ENCODE measurements around the gene P4HA1. TPM values are rescaled to one million over a fixed set of nuclear protein-coding genes. Genes with fewer than 3 reads are reported as not detected.
"Not testable (repeated sequence)": the region's sequence is repeated elsewhere in the genome, so short reads cannot be mapped to it uniquely, and the experiment has no call there.

The P4HA1 gene
- total RNA-seq, 2 experiments from 2014 or later = 30.9 to 31.2 TPM

GRCh38 chr10:73036285-73036684 lies 60.4 kb downstream of the P4HA1 start:
- H3K4me1 Mint-ChIP-seq (ENCODE audit: low read depth); DNase-seq; H3K9me3 Mint-ChIP-seq; H3K4me3 Mint-ChIP-seq; intact Hi-C loops (cut with micrococcal nuclease); H3K27me3 Mint-ChIP-seq; CTCF ChIA-PET; H3K27ac Mint-ChIP-seq; POLR2A ChIA-PET: not testable (repeated sequence)
- peaks cover 12% of the 10 kb centered on the region for H3K36me3 Mint-ChIP-seq

GRCh38 chr10:73032536-73032935 lies 64.1 kb downstream of the P4HA1 start:
- no peaks in the 10 kb centered on the region for H3K9me3 Mint-ChIP-seq
- POLR2A ChIA-PET = no interaction called here
- peaks cover 21% of the 10 kb centered on the region for H3K36me3 Mint-ChIP-seq
- no peaks in the 10 kb centered on the region for H3K4me1 Mint-ChIP-seq (ENCODE audit: low read depth)
- CTCF ChIA-PET = no interaction called here
- no peak overlapping the region for H3K27ac Mint-ChIP-seq
- no peaks in the 10 kb centered on the region for H3K27me3 Mint-ChIP-seq
- DNase-seq = no peak
- H3K4me3 Mint-ChIP-seq = no peak overlapping the region
- intact Hi-C loops (cut with micrococcal nuclease) = no loop called here

- Mint-ChIP-seq H3K36me3 (peaks cover 47% of the 10 kb centered on the region), H3K4me1 (ENCODE audit: low read depth) (peaks cover 24% of the 10 kb centered on the region)
- intact Hi-C loops (cut with micrococcal nuclease); POLR2A ChIA-PET; DNase-seq; H3K27me3 Mint-ChIP-seq; CTCF ChIA-PET; H3K9me3 Mint-ChIP-seq; H3K27ac Mint-ChIP-seq; H3K4me3 Mint-ChIP-seq: not testable (repeated sequence)
Measured at GRCh38 chr10:73026623-73027022, 70.0 kb downstream of the P4HA1 start.

- H3K27me3 Mint-ChIP-seq; POLR2A ChIA-PET; CTCF ChIA-PET; H3K27ac Mint-ChIP-seq; intact Hi-C loops (cut with micrococcal nuclease); H3K9me3 Mint-ChIP-seq; DNase-seq; H3K4me3 Mint-ChIP-seq: not testable (repeated sequence)
- peaks cover 39% of the 10 kb centered on the region for H3K4me1 Mint-ChIP-seq (ENCODE audit: low read depth)
- peaks cover 50% of the 10 kb centered on the region for H3K36me3 Mint-ChIP-seq
Measured at GRCh38 chr10:73023455-73024070, 73.1 kb downstream of the P4HA1 start.

- H3K4me3 Mint-ChIP-seq; POLR2A ChIA-PET; H3K27ac Mint-ChIP-seq; H3K27me3 Mint-ChIP-seq; intact Hi-C loops (cut with micrococcal nuclease); H3K9me3 Mint-ChIP-seq: not testable (repeated sequence)
- peak; percentile 13 for DNase-seq
- H3K4me1 Mint-ChIP-seq (ENCODE audit: low read depth) = peaks cover 39% of the 10 kb centered on the region
- peaks cover 49% of the 10 kb centered on the region for H3K36me3 Mint-ChIP-seq
- CTCF ChIA-PET = interaction anchor here (0.8 kb wide), 1 partner anchor 974 kb away, joined by 3 read pairs; no protein-coding TSS in a partner anchor
Measured at GRCh38 chr10:73022961-73023360, 73.7 kb downstream of the P4HA1 start.

DNA sequence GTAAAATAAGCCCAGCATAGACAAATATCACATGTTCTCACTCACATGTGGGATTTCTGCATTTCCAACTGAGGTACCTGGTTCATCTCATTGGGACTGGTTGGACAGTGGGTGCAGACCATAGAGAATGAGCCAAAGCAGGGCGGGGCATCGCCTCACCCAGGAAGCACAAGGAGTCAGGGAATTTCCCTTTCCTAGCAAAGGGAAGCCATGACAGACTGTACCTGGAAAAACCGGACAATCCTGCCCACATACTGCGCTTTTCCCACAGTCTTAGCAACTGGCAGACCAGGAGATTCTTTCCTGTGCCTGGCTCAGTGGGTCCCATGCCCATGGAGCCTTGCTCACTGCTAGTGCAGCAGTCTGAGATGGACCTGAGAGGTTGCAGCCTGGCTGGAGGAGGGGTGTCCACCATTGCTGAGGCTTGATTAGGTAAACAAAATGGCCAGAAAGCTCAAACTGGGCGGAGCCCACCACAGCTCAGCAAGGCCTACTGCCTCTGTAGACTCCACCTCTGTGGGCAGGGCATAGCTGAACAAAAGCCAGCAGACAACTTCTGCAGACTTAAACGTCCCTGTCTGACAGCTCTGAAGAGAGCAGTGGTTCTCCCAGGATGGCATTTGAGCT lies 75.0 kb downstream of the P4HA1 start:
- H3K27ac Mint-ChIP-seq; CTCF ChIA-PET; POLR2A ChIA-PET; DNase-seq; H3K9me3 Mint-ChIP-seq; H3K4me3 Mint-ChIP-seq; H3K27me3 Mint-ChIP-seq; intact Hi-C loops (cut with micrococcal nuclease): not testable (repeated sequence)
- Mint-ChIP-seq H3K4me1 (ENCODE audit: low read depth) (peaks cover 39% of the 10 kb centered on the region), H3K36me3 (peaks cover 38% of the 10 kb centered on the region)

- intact Hi-C loops (cut with micrococcal nuclease) = no loop called here
- Mint-ChIP-seq H3K36me3 (peaks cover 34% of the 10 kb centered on the region), H3K4me1 (ENCODE audit: low read depth) (peaks cover 39% of the 10 kb centered on the region)
Measured at GRCh38 chr10:73021050-73021449, 75.6 kb downstream of the P4HA1 start.

DNA sequence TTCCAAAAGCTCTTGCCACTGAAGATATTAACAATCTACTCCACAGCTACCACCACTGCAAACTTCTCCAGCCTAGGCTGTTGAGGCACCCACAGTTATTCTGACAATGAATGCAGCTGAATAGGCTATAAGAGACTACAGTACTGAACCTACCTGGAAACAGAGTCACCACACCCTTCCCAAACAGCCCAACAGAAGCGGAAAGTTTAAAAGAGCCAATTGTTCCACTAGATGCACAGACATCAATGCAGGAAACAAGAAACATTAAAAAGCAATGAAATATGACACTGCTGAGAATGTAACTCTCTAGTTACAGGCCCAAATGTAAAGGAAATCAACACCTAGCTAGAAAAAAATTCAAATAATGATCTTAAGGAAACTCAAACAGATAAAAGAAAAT lies 77.6 kb downstream of the P4HA1 start:
- ChIA-PET CTCF (interaction anchor here (0.6 to 1.1 kb wide), 2 partner anchors 69 to 78 kb away, joined by 3 read pairs; partner anchors contain the start of gene P4HA1), POLR2A (no interaction called here)
- Mint-ChIP-seq H3K36me3 (peaks cover 27% of the 10 kb centered on the region), H3K27me3 (no peaks in the 10 kb centered on the region), H3K9me3 (no peaks in the 10 kb centered on the region), H3K4me1 (ENCODE audit: low read depth) (peaks cover 32% of the 10 kb centered on the region), H3K4me3 (no peak overlapping the region), H3K27ac (no peak overlapping the region)
- no peak for DNase-seq
- intact Hi-C loops (cut with micrococcal nuclease) = no loop called here

More at GRCh38 chr10:73021050-73021449, 75.6 kb downstream of the P4HA1 start:
- Mint-ChIP-seq H3K4me3 (no peak overlapping the region), H3K27ac (no peak overlapping the region), H3K9me3 (no peaks in the 10 kb centered on the region), H3K27me3 (no peaks in the 10 kb centered on the region)
- ChIA-PET POLR2A (no interaction called here), CTCF (no interaction called here)
- no peak for DNase-seq

DNA sequence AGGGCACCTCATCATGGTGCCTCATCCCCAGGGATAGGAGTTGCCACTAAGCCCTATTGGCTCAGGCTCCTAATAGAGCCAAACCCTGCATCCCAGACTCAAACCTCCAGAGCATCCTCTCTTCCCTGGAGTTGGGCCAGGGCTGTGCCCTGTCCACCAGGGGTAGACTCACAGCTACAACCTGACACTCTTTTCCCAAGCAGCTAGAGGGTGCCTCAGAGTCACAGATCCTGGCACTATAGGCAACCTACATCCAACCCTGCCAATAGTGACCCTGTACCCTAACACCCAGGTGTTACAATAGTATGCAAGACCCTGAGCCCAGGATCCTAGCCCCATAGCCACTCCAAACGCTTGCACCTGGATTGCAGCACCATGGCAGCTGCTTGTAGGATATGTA lies 78.0 kb downstream of the P4HA1 start:
- peaks cover 30% of the 10 kb centered on the region for H3K4me1 Mint-ChIP-seq (ENCODE audit: low read depth)
- H3K9me3 Mint-ChIP-seq = no peaks in the 10 kb centered on the region
- DNase-seq = no peak
- CTCF ChIA-PET = interaction anchor here (0.6 kb wide), 1 partner anchor 69 kb away, joined by 3 read pairs; no protein-coding TSS in a partner anchor
- intact Hi-C loops (cut with micrococcal nuclease) = no loop called here
- H3K27ac Mint-ChIP-seq = no peak overlapping the region
- POLR2A ChIA-PET = no interaction called here
- peaks cover 29% of the 10 kb centered on the region for H3K36me3 Mint-ChIP-seq
- H3K4me3 Mint-ChIP-seq = no peak overlapping the region
- H3K27me3 Mint-ChIP-seq = no peaks in the 10 kb centered on the region

DNA sequence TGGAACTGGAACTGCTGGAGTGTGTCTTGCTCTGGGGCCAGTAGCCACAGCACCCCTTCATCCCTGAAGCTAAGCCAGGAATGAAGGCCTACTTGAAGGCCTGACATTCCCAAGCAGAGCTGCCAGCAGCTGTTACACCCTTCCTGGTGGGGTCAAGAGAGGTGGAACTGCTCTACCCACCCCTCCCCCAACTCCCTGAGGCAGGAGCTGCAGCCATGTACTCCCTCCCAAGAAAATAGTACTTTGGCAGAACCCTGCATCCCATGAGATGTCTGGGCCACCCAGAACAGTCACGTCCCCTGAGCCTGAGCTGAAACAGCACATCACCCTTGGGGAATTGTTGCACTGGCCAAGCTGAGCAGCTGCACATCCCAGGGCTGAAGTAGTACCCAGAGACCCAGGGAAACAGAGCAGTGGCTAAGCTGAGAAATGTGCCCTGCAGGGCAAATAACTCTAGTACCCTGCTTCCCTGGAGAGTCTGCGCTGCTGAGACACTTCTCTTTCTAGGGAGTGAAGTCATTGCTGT lies 78.6 kb downstream of the P4HA1 start:
- Mint-ChIP-seq H3K9me3 (no peaks in the 10 kb centered on the region), H3K27ac (no peak overlapping the region), H3K36me3 (peaks cover 29% of the 10 kb centered on the region), H3K4me1 (ENCODE audit: low read depth) (peaks cover 23% of the 10 kb centered on the region), H3K4me3 (no peak overlapping the region), H3K27me3 (no peaks in the 10 kb centered on the region)
- no peak for DNase-seq
- intact Hi-C loops (cut with micrococcal nuclease) = no loop called here
- CTCF ChIA-PET = no interaction called here
- POLR2A ChIA-PET = no interaction called here

DNA sequence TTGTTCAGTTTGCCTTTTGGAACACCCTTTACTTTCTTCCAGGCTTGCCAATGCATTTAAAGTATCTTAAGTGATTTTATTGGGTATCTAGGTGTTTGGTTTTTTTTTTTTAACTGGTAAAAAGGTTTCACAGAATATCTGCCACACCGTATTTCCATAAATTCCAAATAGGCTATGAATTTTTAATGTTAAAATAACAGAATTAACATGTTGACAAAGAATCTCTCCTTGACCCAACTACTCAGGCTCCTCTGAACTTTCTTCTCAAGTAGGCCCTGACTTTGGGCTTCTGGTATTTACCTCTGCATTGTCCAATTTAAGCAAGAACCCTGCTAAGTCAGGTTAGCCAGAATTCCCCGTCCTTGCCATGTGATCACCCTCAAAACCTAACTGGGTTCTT lies 80.9 kb downstream of the P4HA1 start:
- no peaks in the 10 kb centered on the region for H3K9me3 Mint-ChIP-seq
- no peak overlapping the region for H3K4me3 Mint-ChIP-seq
- no peak overlapping the region for H3K27ac Mint-ChIP-seq
- DNase-seq = no peak
- H3K27me3 Mint-ChIP-seq = no peaks in the 10 kb centered on the region
- ChIA-PET CTCF (no interaction called here), POLR2A (no interaction called here)
- intact Hi-C loops (cut with micrococcal nuclease) = no loop called here
- peaks cover 31% of the 10 kb centered on the region for H3K36me3 Mint-ChIP-seq
- peaks cover 15% of the 10 kb centered on the region for H3K4me1 Mint-ChIP-seq (ENCODE audit: low read depth)

GRCh38 chr10:73003822-73004221 lies 92.8 kb downstream of the P4HA1 start:
- Mint-ChIP-seq H3K27me3 (no peaks in the 10 kb centered on the region), H3K36me3 (peaks cover 28% of the 10 kb centered on the region), H3K27ac (no peak overlapping the region), H3K4me3 (no peak overlapping the region), H3K4me1 (ENCODE audit: low read depth) (no peaks in the 10 kb centered on the region), H3K9me3 (no peaks in the 10 kb centered on the region)
- CTCF ChIA-PET = no interaction called here
- no peak for DNase-seq
- POLR2A ChIA-PET = no interaction called here
- intact Hi-C loops (cut with micrococcal nuclease) = no loop called here

DNA sequence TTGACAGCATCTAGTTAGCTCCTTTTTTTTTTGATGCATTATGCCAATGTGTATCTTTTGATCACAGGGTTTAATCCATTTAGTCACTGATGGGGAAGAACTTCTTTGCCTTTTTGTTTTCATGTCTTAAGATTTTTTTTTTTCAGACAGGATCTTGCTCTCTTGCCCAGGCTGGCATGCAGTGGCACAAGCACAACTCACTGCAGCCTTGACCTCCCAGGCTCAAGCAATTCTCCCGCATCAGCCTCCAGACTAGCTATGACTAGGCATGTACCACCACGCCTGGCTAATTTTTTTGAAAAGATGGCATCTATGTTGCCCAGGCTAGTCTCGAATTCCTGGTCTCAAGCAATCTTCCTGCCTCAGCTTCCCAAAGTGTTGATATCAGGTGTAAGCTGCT lies 95.7 kb downstream of the P4HA1 start:
- no peak for DNase-seq
- Mint-ChIP-seq H3K36me3 (peaks cover 20% of the 10 kb centered on the region), H3K4me1 (ENCODE audit: low read depth) (no peaks in the 10 kb centered on the region), H3K27me3 (no peaks in the 10 kb centered on the region), H3K4me3 (no peak overlapping the region), H3K27ac (no peak overlapping the region), H3K9me3 (peaks cover 8% of the 10 kb centered on the region)
- ChIA-PET POLR2A (no interaction called here), CTCF (no interaction called here)
- intact Hi-C loops (cut with micrococcal nuclease) = no loop called here
